ENCODE data around the gene ERCC5. TPM values are rescaled to one million over a fixed set of nuclear protein-coding genes. Genes with fewer than 3 reads are reported as not detected.

ERCC5 gene
- total RNA-seq, 1 donor from 2014 or later: 26.2 TPM

- Histone ChIP-seq H3K27ac (no peak overlapping the region), H3K4me1 (no peaks in the 10 kb centered on the region), H3K9me3 (no peaks in the 10 kb centered on the region), H3K4me3 (no peak overlapping the region), H3K36me3 (no peaks in the 10 kb centered on the region), H3K27me3 (no peaks in the 10 kb centered on the region)
- intact Hi-C loops (cut with DNase I): no loop called here
- DNase-seq (ENCODE audit: low spot score in 2 of 2): no peak
- TF ChIP-seq, protein P1, sequence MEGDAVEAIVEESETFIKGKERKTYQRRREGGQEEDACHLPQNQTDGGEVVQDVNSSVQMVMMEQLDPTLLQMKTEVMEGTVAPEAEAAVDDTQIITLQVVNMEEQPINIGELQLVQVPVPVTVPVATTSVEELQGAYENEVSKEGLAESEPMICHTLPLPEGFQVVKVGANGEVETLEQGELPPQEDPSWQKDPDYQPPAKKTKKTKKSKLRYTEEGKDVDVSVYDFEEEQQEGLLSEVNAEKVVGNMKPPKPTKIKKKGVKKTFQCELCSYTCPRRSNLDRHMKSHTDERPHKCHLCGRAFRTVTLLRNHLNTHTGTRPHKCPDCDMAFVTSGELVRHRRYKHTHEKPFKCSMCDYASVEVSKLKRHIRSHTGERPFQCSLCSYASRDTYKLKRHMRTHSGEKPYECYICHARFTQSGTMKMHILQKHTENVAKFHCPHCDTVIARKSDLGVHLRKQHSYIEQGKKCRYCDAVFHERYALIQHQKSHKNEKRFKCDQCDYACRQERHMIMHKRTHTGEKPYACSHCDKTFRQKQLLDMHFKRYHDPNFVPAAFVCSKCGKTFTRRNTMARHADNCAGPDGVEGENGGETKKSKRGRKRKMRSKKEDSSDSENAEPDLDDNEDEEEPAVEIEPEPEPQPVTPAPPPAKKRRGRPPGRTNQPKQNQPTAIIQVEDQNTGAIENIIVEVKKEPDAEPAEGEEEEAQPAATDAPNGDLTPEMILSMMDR (IDR thresholded peaks at IDR 0.05): no peak
Observed at GRCh38 chr13:102907016-102907756, 61.4 kb downstream of the ERCC5 start.

- TF ChIP-seq, protein P1 (IDR thresholded peaks at IDR 0.05): no peak
- H3K4me1 ChIP-seq: no peaks in the 10 kb centered on the region
- DNase-seq (ENCODE audit: low spot score in 2 of 2): no peak
- no peaks in the 10 kb centered on the region for H3K36me3 ChIP-seq
- H3K9me3 ChIP-seq: no peaks in the 10 kb centered on the region
- H3K27me3 ChIP-seq: no peaks in the 10 kb centered on the region
- no peak overlapping the region for H3K27ac ChIP-seq
- no peak overlapping the region for H3K4me3 ChIP-seq
- intact Hi-C loops (cut with DNase I): no loop called here
Observed at GRCh38 chr13:102907886-102908515, 62.2 kb downstream of the ERCC5 start.

GRCh38 chr13:102909971-102910370 is 64.1 kb downstream of the ERCC5 start:
- Histone ChIP-seq H3K36me3 (no peaks in the 10 kb centered on the region), H3K27me3 (no peaks in the 10 kb centered on the region), H3K4me1 (no peaks in the 10 kb centered on the region), H3K9me3 (no peaks in the 10 kb centered on the region), H3K4me3 (no peak overlapping the region), H3K27ac (no peak overlapping the region)
- DNase-seq (ENCODE audit: low spot score in 2 of 2): no peak
- intact Hi-C loops (cut with DNase I): no loop called here
- TF ChIP-seq, protein P1 (IDR thresholded peaks at IDR 0.05): no peak

DNA sequence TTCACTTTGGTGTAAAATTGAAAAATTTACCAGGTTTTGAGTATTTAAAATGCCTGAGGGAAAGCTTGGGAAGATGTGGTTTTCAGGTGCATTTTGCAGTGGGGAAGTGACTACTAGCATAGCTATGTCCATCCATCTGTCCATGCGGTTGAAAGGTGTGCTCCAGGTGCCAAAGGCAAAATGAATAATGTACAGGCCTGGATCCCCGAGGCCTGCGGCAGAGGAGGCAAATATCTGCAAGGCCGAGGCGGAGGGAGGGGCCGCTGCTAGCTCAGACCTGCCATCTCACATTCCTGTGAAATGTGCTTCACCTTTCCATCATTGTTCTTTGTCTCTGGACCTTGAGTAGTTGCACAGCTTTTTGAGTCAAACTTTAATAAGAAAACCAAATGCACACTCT is 65.5 kb downstream of the ERCC5 start:
- Histone ChIP-seq H3K36me3 (no peaks in the 10 kb centered on the region), H3K27ac (no peak overlapping the region), H3K9me3 (no peaks in the 10 kb centered on the region), H3K4me3 (no peak overlapping the region), H3K27me3 (no peaks in the 10 kb centered on the region), H3K4me1 (no peaks in the 10 kb centered on the region)
- intact Hi-C loops (cut with DNase I): no loop called here
- TF ChIP-seq, protein P1 (IDR thresholded peaks at IDR 0.05): no peak
- DNase-seq (ENCODE audit: low spot score in 2 of 2): no peak

- H3K27me3 ChIP-seq: no peaks in the 10 kb centered on the region
- no peaks in the 10 kb centered on the region for H3K9me3 ChIP-seq
- H3K36me3 ChIP-seq: no peaks in the 10 kb centered on the region
- H3K4me3 ChIP-seq: no peak overlapping the region
- TF ChIP-seq, protein P1 (IDR thresholded peaks at IDR 0.05): no peak
- no peaks in the 10 kb centered on the region for H3K4me1 ChIP-seq
- intact Hi-C loops (cut with DNase I): no loop called here
- H3K27ac ChIP-seq: no peak overlapping the region
- no peak for DNase-seq (ENCODE audit: low spot score in 2 of 2)
Observed at GRCh38 chr13:102912599-102912998, 66.8 kb downstream of the ERCC5 start.
